ENCODE results near the gene RNF5. TPM values are rescaled to one million over a fixed set of nuclear protein-coding genes. Genes with fewer than 3 reads are reported as not detected.
A peak's percentile ranks its signal among the peaks of the same experiment; 100 is the strongest.

Gene RNF5
- total RNA-seq, 1 experiment from 2014 or later: 45.9 TPM

- ATAC-seq (no peak), DNase-seq (ENCODE audit: low read depth, low spot score) (no peak)
- H3K9ac ChIP-seq (ENCODE audit: low read length): no peak overlapping the region
- H3K4me2 ChIP-seq (ENCODE audit: low read length): peak overlapping the region; percentile 59
- POLR2A ChIA-PET: no interaction called here
- H3K4me3 ChIP-seq (replicated peaks in 1 of 2; ENCODE audit: low read depth in 1 of 2, low read length in 2 of 2): peak overlapping the region; percentile 41 to 100; a peak in 3 of 4 replicates
- no peak overlapping the region for H2AFZ ChIP-seq (ENCODE audit: low read depth, low read length, poor library complexity, severe bottlenecking)
- CTCF ChIA-PET: no interaction called here
- H3K27me3 ChIP-seq (ENCODE audit: insufficient read depth, low read length): no peaks in the 10 kb centered on the region
- peak overlapping the region; percentile 20; the same call in 1 of the 2 replicates for H3K27ac ChIP-seq (ENCODE audit: low read depth, low read length)
- no peaks in the 10 kb centered on the region for H3K9me3 ChIP-seq (ENCODE audit: control insufficient read depth in 1 of 2, insufficient read depth in 1 of 2, low read depth in 1 of 2, low read length in 2 of 2)
- no peaks in the 10 kb centered on the region for H4K20me1 ChIP-seq (ENCODE audit: insufficient read depth)
- intact Hi-C loops (cut with micrococcal nuclease): no loop called here
- peaks cover 24 to 31% of the 10 kb centered on the region in 2 experiments for H3K4me1 ChIP-seq (ENCODE audit: control insufficient read depth in 1 of 2, insufficient read depth in 2 of 2, low read length in 2 of 2)
- BruUV-seq (replicated peaks): no TSS peak
- TF ChIP-seq SP1 (IDR thresholded peaks at IDR 0.05; ENCODE audit: low read depth): no peak
- no peak for TF ChIP-seq ZNF274 (IDR thresholded peaks at IDR 0.05; ENCODE audit: low read depth, low read length)
- no peak for TF ChIP-seq POLR2AphosphoS5 (IDR thresholded peaks at IDR 0.05; ENCODE audit: low read depth, low read length)
- no peak for TF ChIP-seq YY1 (IDR thresholded peaks at IDR 0.05; ENCODE audit: extremely low read depth, insufficient replicate concordance, low read depth, low read length)
- TF ChIP-seq REST (IDR thresholded peaks at IDR 0.05; ENCODE audit: low read depth): no peak
- no peak for TF ChIP-seq TCF7L2 (IDR thresholded peaks at IDR 0.05; ENCODE audit: borderline replicate concordance, extremely low read depth, insufficient read depth, insufficient read length)
- no peak for TF ChIP-seq RAD21 (IDR thresholded peaks at IDR 0.05; ENCODE audit: low read depth)
- no peak for TF ChIP-seq JUND (IDR thresholded peaks at IDR 0.05)
- TF ChIP-seq MAX (IDR thresholded peaks at IDR 0.05): no peak
- TF ChIP-seq ZBTB33 (IDR thresholded peaks at IDR 0.05; ENCODE audit: extremely low read depth, insufficient replicate concordance, low read length): no peak
- H3K9me2 ChIP-seq (ENCODE audit: insufficient read depth): no peaks in the 10 kb centered on the region
- peaks cover 27% of the 10 kb centered on the region for H3K79me2 ChIP-seq (ENCODE audit: insufficient read depth, low read length)
- H3K36me3 ChIP-seq (ENCODE audit: control insufficient read depth in 1 of 2, insufficient read depth in 2 of 2, low read length in 2 of 2): no peaks in the 10 kb centered on the region
- RAD21 ChIA-PET (ENCODE audit: low non-redundant PET in 1 of 2, low total read pairs in 2 of 2, uncharacterized antibody in 2 of 2, unreplicated experiment in 2 of 2): no interaction called here
Observed at GRCh38 chr6:32131439-32131948, 46.7 kb upstream of the RNF5 start.
